ENCODE measurements around the gene GRIK2. TPM values are rescaled to one million over a fixed set of nuclear protein-coding genes. Genes with fewer than 3 reads are reported as not detected.

GRIK2 gene
- total RNA-seq, 1 donor from 2014 or later, result 0.11 TPM

DNA sequence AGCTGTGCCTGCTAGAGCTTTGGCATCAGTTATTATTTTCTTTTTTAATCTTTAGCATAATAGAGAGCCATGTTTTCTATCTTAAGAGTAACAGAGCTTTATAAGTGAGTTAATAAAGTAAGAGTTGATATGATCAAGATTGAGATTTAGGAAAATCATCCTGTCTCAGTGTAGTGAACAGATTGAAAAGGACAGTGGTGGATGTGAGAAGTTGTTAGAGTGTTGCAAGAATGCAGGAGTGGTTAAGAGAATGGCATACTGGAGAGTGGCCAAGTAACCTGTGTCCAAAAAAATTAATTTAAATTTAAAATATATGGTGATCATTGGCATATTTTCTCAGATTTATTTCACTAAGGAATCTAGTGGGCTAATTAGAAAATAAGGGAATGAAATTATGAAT lies 629.3 kb downstream of the GRIK2 start:
- H3K36me3 Mint-ChIP-seq (ENCODE audit: low read depth), result no peaks in the 10 kb centered on the region
- peaks cover 2% of the 10 kb centered on the region for H3K9me3 Mint-ChIP-seq
- no peaks in the 10 kb centered on the region for H3K4me1 Mint-ChIP-seq
- intact Hi-C loops (cut with micrococcal nuclease), result no loop called here
- DNase-seq, result no peak
- no peak overlapping the region for H3K27ac Mint-ChIP-seq
- no peak overlapping the region for H3K4me3 Mint-ChIP-seq
- H3K27me3 Mint-ChIP-seq, result no peaks in the 10 kb centered on the region
- ChIA-PET POLR2A (no interaction called here), CTCF (no interaction called here)
- TF ChIP-seq, protein P1, sequence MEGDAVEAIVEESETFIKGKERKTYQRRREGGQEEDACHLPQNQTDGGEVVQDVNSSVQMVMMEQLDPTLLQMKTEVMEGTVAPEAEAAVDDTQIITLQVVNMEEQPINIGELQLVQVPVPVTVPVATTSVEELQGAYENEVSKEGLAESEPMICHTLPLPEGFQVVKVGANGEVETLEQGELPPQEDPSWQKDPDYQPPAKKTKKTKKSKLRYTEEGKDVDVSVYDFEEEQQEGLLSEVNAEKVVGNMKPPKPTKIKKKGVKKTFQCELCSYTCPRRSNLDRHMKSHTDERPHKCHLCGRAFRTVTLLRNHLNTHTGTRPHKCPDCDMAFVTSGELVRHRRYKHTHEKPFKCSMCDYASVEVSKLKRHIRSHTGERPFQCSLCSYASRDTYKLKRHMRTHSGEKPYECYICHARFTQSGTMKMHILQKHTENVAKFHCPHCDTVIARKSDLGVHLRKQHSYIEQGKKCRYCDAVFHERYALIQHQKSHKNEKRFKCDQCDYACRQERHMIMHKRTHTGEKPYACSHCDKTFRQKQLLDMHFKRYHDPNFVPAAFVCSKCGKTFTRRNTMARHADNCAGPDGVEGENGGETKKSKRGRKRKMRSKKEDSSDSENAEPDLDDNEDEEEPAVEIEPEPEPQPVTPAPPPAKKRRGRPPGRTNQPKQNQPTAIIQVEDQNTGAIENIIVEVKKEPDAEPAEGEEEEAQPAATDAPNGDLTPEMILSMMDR (IDR thresholded peaks at IDR 0.05), result no peak
- no peak for ATAC-seq (ENCODE audit: low read depth)

GRCh38 chr6:102023977-102024657 lies 630.6 kb downstream of the GRIK2 start:
- Mint-ChIP-seq H3K4me3 (no peak overlapping the region), H3K36me3 (ENCODE audit: low read depth) (no peaks in the 10 kb centered on the region), H3K27me3 (no peaks in the 10 kb centered on the region), H3K9me3 (peaks cover 2% of the 10 kb centered on the region), H3K4me1 (no peaks in the 10 kb centered on the region), H3K27ac (no peak overlapping the region)
- ChIA-PET CTCF (no interaction called here), POLR2A (no interaction called here)
- TF ChIP-seq, protein P1 (IDR thresholded peaks at IDR 0.05), result no peak
- intact Hi-C loops (cut with micrococcal nuclease), result no loop called here
- DNase-seq, result no peak
- no peak for ATAC-seq (ENCODE audit: low read depth)

GRCh38 chr6:102026649-102027048 lies 633.1 kb downstream of the GRIK2 start:
- Mint-ChIP-seq H3K4me1 (no peaks in the 10 kb centered on the region), H3K27ac (no peak overlapping the region), H3K36me3 (ENCODE audit: low read depth) (no peaks in the 10 kb centered on the region), H3K27me3 (no peaks in the 10 kb centered on the region), H3K9me3 (peaks cover 2% of the 10 kb centered on the region), H3K4me3 (no peak overlapping the region)
- intact Hi-C loops (cut with micrococcal nuclease), result no loop called here
- ATAC-seq (ENCODE audit: low read depth) (no peak), DNase-seq (no peak)
- TF ChIP-seq, protein P1 (IDR thresholded peaks at IDR 0.05), result no peak
- CTCF ChIA-PET, result no interaction called here
- POLR2A ChIA-PET, result no interaction called here

- ATAC-seq (ENCODE audit: low read depth) (no peak), DNase-seq (no peak)
- CTCF ChIA-PET, result no interaction called here
- H3K4me3 Mint-ChIP-seq, result no peak overlapping the region
- no peak overlapping the region for H3K27ac Mint-ChIP-seq
- no peaks in the 10 kb centered on the region for H3K36me3 Mint-ChIP-seq (ENCODE audit: low read depth)
- H3K9me3 Mint-ChIP-seq, result peaks cover 2% of the 10 kb centered on the region
- no peaks in the 10 kb centered on the region for H3K4me1 Mint-ChIP-seq
- TF ChIP-seq, protein P1 (IDR thresholded peaks at IDR 0.05), result no peak
- no peaks in the 10 kb centered on the region for H3K27me3 Mint-ChIP-seq
- POLR2A ChIA-PET, result no interaction called here
- intact Hi-C loops (cut with micrococcal nuclease), result no loop called here
These were observed 634.7 kb downstream of the GRIK2 start for GRCh38 chr6:102028176-102028575.

- ATAC-seq (ENCODE audit: low read depth), result no peak
- no peaks in the 10 kb centered on the region for H3K27me3 Mint-ChIP-seq
- H3K9me3 Mint-ChIP-seq, result peaks cover 6% of the 10 kb centered on the region
These were observed 645.5 kb downstream of the GRIK2 start for GRCh38 chr6:102038964-102039363.

More at GRCh38 chr6:102038964-102039363, 645.5 kb downstream of the GRIK2 start:
- TF ChIP-seq, protein P1 (IDR thresholded peaks at IDR 0.05), result no peak
- Mint-ChIP-seq H3K36me3 (ENCODE audit: low read depth) (no peaks in the 10 kb centered on the region), H3K4me1 (no peaks in the 10 kb centered on the region), H3K4me3 (no peak overlapping the region), H3K27ac (no peak overlapping the region)
- intact Hi-C loops (cut with micrococcal nuclease), result no loop called here
- CTCF ChIA-PET, result no interaction called here
- POLR2A ChIA-PET, result no interaction called here
- no peak for DNase-seq
